A549 (cell line): ENCODE measurements around the gene ADCY3. TPM values are rescaled to one million over a fixed set of nuclear protein-coding genes. Genes with fewer than 3 reads are reported as not detected.

Experiments
- ATAC-seq, 2 experiments: fragments of 200-7000 bp in 1 of 2; fragments of >200 bp in 1 of 2; cut with Nextera tagmentation in 1 of 2; cut with Tn5 transposase in 1 of 2; 3 replicates each; pipeline versions ENCODE4 v1.8.0 to v1.9.1; 2018 to 2020; ENCODE audit warnings: mild to moderate bottlenecking in 1 of 2, moderate library complexity in 1 of 2
- CTCF ChIA-PET: fragments of 300-600 bp; sonication (Branson Sonifier 250); formaldehyde crosslinking; extraction: SDS; loops from one replicate; lab custom pipeline; 2021; ENCODE audit warnings: antibody characterized with exemption, inconsistent platforms; lab: Yijun Ruan, JAX
- POLR2A ChIA-PET: fragments of 350-600 bp; formaldehyde crosslinking; extraction: SDS; loops from one replicate; lab custom pipeline; 2021; ENCODE audit warnings: antibody characterized with exemption, inconsistent platforms; lab: Yijun Ruan, JAX
- DNase-seq, 2 experiments: peaks; one replicate each; pipeline versions ENCODE4 v3.0.0 to v3.0.0-alpha.2; 2011 to 2016; ENCODE audit warnings: low read depth in 1 of 2, low spot score in 1 of 2
- FAIRE-seq: peaks from 2 replicates; lab custom pipeline; 2011; peaks lifted over from hg19 to GRCh38; lab: Jason Lieb, UNC
- H3K27ac ChIP-seq, 2 experiments: fragments of >200 bp; sonication (Bioruptor Twin); formaldehyde crosslinking; 3 replicates each; pipeline ENCODE4 v1.5.1; 2016 to 2017
- H3K4me1 ChIP-seq: fragments of >200 bp; sonication (Bioruptor Twin); formaldehyde crosslinking; 3 replicates; pipeline ENCODE4 v1.6.1; 2016
- H3K4me2 ChIP-seq: fragments of >200 bp; sonication (Bioruptor Twin); formaldehyde crosslinking; 3 replicates; pipeline ENCODE4 v1.6.1; 2016
- H3K4me3 ChIP-seq: fragments of >200 bp; sonication (Bioruptor Twin); formaldehyde crosslinking; 3 replicates; pipeline ENCODE4 v1.5.1; 2016
- H3K9me3 ChIP-seq: fragments of >200 bp; sonication (Bioruptor Twin); formaldehyde crosslinking; 3 replicates; pipeline ENCODE4 v1.6.1; 2016
- BHLHE40 ChIP-seq: IDR thresholded peaks from 2 replicates; pipeline ENCODE4 v1.6.1; 2012; ENCODE audit warnings: low read depth, low read length, inconsistent platforms
- CBX2 ChIP-seq: fragments of 200-600 bp; sonication (generic); IDR thresholded peaks from 2 replicates; pipeline ENCODE4 v1.6.1; 2016; ENCODE audit warnings: low read depth, mild to moderate bottlenecking, borderline replicate concordance
- CEBPB ChIP-seq, 2 experiments: fragments of >200 bp in 1 of 2; sonication (Bioruptor Twin) in 1 of 2; formaldehyde crosslinking in 1 of 2; IDR thresholded peaks; 2 replicates each; pipeline ENCODE4 v1.6.1; 2012 to 2016
- CHD2 ChIP-seq: fragments of 150-350 bp; IDR thresholded peaks from 2 replicates; pipeline ENCODE4 v1.6.1; 2014; ENCODE audit warnings: low read length; ENCODE audit not compliant: partially characterized antibody
- CHD4 ChIP-seq: fragments of 200-600 bp; sonication (generic); IDR thresholded peaks from 2 replicates; pipeline ENCODE4 v1.6.1; 2016; ENCODE audit warnings: antibody characterized with exemption, mild to moderate bottlenecking, borderline replicate concordance
- EHF ChIP-seq: fragments of 250-450 bp; sonication (Bioruptor Pico); IDR thresholded peaks from 2 replicates; pipeline ENCODE4 v1.5.0; 2020; ENCODE audit warnings: mild to moderate bottlenecking
- EHMT2 ChIP-seq: fragments of 200-600 bp; sonication (generic); IDR thresholded peaks from 2 replicates; pipeline ENCODE4 v1.6.1; 2016; ENCODE audit warnings: antibody characterized with exemption, low read depth, mild to moderate bottlenecking, moderate library complexity
- FOSB ChIP-seq: fragments of 250-450 bp; sonication (Bioruptor Pico); IDR thresholded peaks from 2 replicates; pipeline ENCODE4 v1.5.0; 2020; ENCODE audit warnings: mild to moderate bottlenecking, moderate library complexity
- FOXS1 ChIP-seq: fragments of 250-450 bp; sonication (Bioruptor Pico); IDR thresholded peaks from 2 replicates; pipeline ENCODE4 v1.5.0; 2020; ENCODE audit warnings: mild to moderate bottlenecking, moderate library complexity
- GATA3 ChIP-seq: IDR thresholded peaks from 2 replicates; pipeline ENCODE4 v1.6.1; 2012; ENCODE audit warnings: borderline replicate concordance
- JUNB ChIP-seq: fragments of >200 bp; sonication (Bioruptor Twin); formaldehyde crosslinking; IDR thresholded peaks from 2 replicates; pipeline ENCODE4 v1.6.1; 2016
- KDM1A ChIP-seq: fragments of 200-600 bp; sonication (generic); IDR thresholded peaks from 2 replicates; pipeline ENCODE4 v1.6.1; 2016; ENCODE audit warnings: low read depth, mild to moderate bottlenecking
- KDM5A ChIP-seq: fragments of 200-600 bp; sonication (generic); IDR thresholded peaks from 2 replicates; pipeline ENCODE4 v1.6.1; 2016; ENCODE audit warnings: antibody characterized with exemption, mild to moderate bottlenecking
- MAZ ChIP-seq: fragments of 150-350 bp; IDR thresholded peaks from 2 replicates; pipeline ENCODE4 v1.6.1; 2014; ENCODE audit warnings: antibody characterized with exemption, low read depth, low read length, borderline replicate concordance
- NPAS2 ChIP-seq: fragments of 250-450 bp; sonication (Bioruptor Pico); IDR thresholded peaks from 2 replicates; pipeline ENCODE4 v1.8.0; 2022; ENCODE audit warnings: mild to moderate bottlenecking, moderate library complexity, borderline replicate concordance
- NR3C1 ChIP-seq: fragments of >200 bp; sonication (Bioruptor Twin); formaldehyde crosslinking; IDR thresholded peaks from 3 replicates; pipeline ENCODE4 v1.6.1; 2017
- PHF8 ChIP-seq: fragments of 200-600 bp; sonication (generic); IDR thresholded peaks from 2 replicates; pipeline ENCODE4 v1.6.1; 2016; ENCODE audit warnings: low read depth, mild to moderate bottlenecking, antibody characterized with exemption, moderate library complexity, borderline replicate concordance
- RNF2 ChIP-seq: fragments of 200-600 bp; sonication (generic); IDR thresholded peaks from 2 replicates; pipeline ENCODE4 v1.6.1; 2016; ENCODE audit warnings: low read depth, mild to moderate bottlenecking, antibody characterized with exemption, moderate library complexity, borderline replicate concordance
- SREBF2 ChIP-seq: fragments of 450-650 bp; IDR thresholded peaks from 2 replicates; pipeline ENCODE4 v1.6.1; 2014; ENCODE audit warnings: mild to moderate bottlenecking, moderate library complexity
- TFCP2L1 ChIP-seq: fragments of 250-450 bp; sonication (Bioruptor Pico); IDR thresholded peaks from 2 replicates; pipeline ENCODE4 v1.5.0; 2021; ENCODE audit warnings: mild to moderate bottlenecking
- ZC3H11A ChIP-seq: fragments of 450-650 bp; IDR thresholded peaks from 2 replicates; pipeline ENCODE4 v1.6.1; 2014; ENCODE audit warnings: antibody characterized with exemption, mild to moderate bottlenecking
- ZFP36 ChIP-seq: fragments of 450-650 bp; IDR thresholded peaks from 2 replicates; pipeline ENCODE4 v1.6.1; 2014; ENCODE audit warnings: borderline replicate concordance; ENCODE audit not compliant: partially characterized antibody
- WGBS: methylation state at CpG from one replicate; pipeline ENCODE4 v1.1.6; 2017; ENCODE audit errors: missing lambda C conversion rate; 5-methylcytosine and 5-hydroxymethylcytosine counted together
- polyA plus RNA-seq, 4 experiments: library from polyadenylated mRNA; depleted of rRNA in 3 of 4; stranded (reverse); fragments of >200 nt; fragmentation: RNase III in 1 of 4; extraction: RNeasy Plus Mini Kit Qiagen cat#74134 plus additional on column Dnase treatment in 1 of 4; gene quantifications; 2 replicates in 3 of 4; 3 replicates in 1 of 4; pipeline ENCODE4 v1.2.3, GENCODE V29; 2011 to 2017
- TF ChIP-seq, protein P1 (sequence below): fragments of >200 bp; sonication (Bioruptor Twin); formaldehyde crosslinking; IDR thresholded peaks from 2 replicates; pipeline ENCODE4 v1.6.1; 2016
- TF ChIP-seq, protein P2 (sequence below): fragments of 250-450 bp; sonication (Bioruptor Pico); IDR thresholded peaks from 2 replicates; pipeline ENCODE4 v1.5.0; 2020; ENCODE audit warnings: low read depth, mild to moderate bottlenecking, moderate library complexity
- TF ChIP-seq, protein P3 (sequence below): IDR thresholded peaks from 2 replicates; pipeline ENCODE4 v1.6.1; 2012

The ADCY3 gene
- polyA plus RNA-seq, 2 of the 4 experiments (the other 2 are of a cell fraction) = 37.4 to 65.4 TPM

DNA sequence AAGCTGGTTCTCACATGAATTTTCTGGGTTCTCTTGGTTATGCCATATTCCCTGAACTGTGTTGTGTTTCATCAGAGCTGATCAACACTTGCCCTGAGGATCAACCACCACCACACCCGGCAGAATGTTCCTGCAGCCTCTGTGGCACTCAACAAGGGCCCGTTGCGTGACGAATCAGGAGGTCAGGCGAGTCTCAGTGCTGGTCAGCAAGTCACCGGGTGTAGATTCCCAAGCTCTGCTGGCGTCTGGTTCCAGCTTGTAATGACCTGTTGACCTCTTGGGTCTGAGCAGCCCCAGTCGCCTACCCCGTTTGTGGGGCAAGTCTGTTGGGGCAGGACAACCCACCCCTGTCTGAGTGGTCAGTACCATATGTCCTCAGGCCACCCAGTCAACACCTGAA lies 46.0 kb downstream of the ADCY3 start:
- H3K4me2 ChIP-seq = no peak overlapping the region
- ChIA-PET CTCF (interaction anchor here (0.8 to 1.7 kb wide), 2 partner anchors 9 to 47 kb away, joined by 4 read pairs; no protein-coding TSS in a partner anchor), POLR2A (no interaction called here)
- no peaks in the 10 kb centered on the region for H3K9me3 ChIP-seq
- DNase-seq = no peak
- FAIRE-seq = no peak
- no peaks in the 10 kb centered on the region for H3K4me1 ChIP-seq
- no peak overlapping the region for H3K4me3 ChIP-seq
- no peak overlapping the region for H3K27ac ChIP-seq
- no peak for TF ChIP-seq EHF (CRISPR knock-in tag)
- TF ChIP-seq, protein P1, sequence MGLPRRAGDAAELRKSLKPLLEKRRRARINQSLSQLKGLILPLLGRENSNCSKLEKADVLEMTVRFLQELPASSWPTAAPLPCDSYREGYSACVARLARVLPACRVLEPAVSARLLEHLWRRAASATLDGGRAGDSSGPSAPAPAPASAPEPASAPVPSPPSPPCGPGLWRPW = no peak
- no peak for TF ChIP-seq RNF2
- WGBS = 92% methylated on average over 9 of the region's 9 CpGs
- no peak for ATAC-seq

DNA sequence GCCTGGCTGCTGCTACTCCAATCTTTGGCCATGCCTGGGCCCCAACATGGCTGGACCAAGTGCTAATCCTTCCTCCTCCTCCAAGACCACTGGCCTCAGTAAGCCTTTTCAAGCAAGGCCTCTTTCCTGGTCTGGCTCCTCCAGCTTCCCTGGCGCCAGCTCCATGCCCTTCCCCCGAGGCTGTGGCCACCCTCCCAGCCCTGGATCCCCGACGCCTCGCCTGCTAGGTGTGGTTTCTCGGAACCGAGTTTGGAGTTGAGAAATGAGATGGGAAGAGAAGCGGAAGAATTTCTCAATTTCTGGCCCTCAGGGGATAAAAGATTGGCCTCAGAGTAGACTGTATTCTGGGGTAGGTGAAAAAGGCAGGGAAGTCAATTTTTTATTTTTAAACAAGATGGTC lies 46.4 kb downstream of the ADCY3 start:
- 91% methylated on average over 8 of the region's 8 CpGs for WGBS
- Histone ChIP-seq H3K4me2 (no peak overlapping the region), H3K4me3 (no peak overlapping the region), H3K27ac (no peak overlapping the region), H3K9me3 (no peaks in the 10 kb centered on the region), H3K4me1 (no peaks in the 10 kb centered on the region)
- POLR2A ChIA-PET = no interaction called here
- ATAC-seq (no peak), FAIRE-seq (no peak), DNase-seq (no peak)
- CTCF ChIA-PET = interaction anchor here (0.8 to 1.7 kb wide), 2 partner anchors 10 to 46 kb away, joined by 4 read pairs; no protein-coding TSS in a partner anchor
- TF ChIP-seq CHD2 (no peak), SREBF2 (no peak), ZC3H11A (no peak), KDM1A (no peak), CEBPB (IDR thresholded peaks at IDR 0.05) (no peak), NPAS2 (no peak), KDM5A (no peak), FOXS1 (CRISPR knock-in tag) (no peak), NR3C1 (no peak), EHMT2 (no peak), CHD4 (no peak), JUNB (no peak), MAZ (no peak), PHF8 (no peak), FOSB (CRISPR knock-in tag) (no peak), TFCP2L1 (no peak)
- TF ChIP-seq, protein P2, sequence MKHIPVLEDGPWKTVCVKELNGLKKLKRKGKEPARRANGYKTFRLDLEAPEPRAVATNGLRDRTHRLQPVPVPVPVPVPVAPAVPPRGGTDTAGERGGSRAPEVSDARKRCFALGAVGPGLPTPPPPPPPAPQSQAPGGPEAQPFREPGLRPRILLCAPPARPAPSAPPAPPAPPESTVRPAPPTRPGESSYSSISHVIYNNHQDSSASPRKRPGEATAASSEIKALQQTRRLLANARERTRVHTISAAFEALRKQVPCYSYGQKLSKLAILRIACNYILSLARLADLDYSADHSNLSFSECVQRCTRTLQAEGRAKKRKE = no peak

DNA sequence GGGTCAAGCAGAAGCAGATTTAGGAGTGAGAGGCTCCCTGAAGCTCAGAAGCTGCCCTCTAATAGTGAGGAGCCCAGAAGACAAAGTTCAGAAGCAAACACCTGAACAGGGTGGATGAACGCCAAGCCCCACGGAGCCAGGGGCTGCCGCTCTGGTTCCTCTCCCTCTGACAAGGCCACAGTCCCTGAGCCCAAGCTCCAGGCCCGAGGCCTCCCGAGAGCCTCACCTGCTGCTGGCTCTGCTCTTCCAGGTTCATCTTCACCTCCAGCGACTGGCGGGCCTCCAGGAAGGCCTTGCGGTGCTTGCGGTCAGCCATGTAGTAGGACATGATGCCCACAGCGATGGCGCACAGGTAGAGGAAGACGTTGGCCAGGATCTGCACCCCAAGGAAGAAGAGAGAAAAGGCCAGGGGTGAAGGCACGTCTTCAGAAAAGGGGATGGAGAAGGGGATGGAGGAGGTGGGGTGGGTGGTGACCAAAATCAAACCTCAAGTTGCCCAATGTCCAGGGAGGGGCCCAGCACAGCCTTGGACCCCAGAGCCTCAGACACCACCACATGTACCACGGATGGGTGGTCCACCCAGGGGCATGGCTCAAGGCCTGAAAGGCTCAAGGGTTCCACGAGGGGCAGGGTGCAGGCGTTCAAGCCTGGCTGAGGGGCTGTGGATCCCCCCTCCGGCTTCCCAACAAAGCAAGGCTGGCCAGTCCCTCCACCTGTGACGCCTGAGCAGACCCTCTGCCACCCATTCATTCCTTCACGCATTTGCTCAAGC lies 47.5 kb downstream of the ADCY3 start:
- no peak for FAIRE-seq
- ChIA-PET POLR2A (no interaction called here), CTCF (interaction anchor here (1.7 kb wide), 1 partner anchor 45 kb away, joined by 4 read pairs; no protein-coding TSS in a partner anchor)
- H3K4me2 ChIP-seq = no peak overlapping the region
- H3K4me1 ChIP-seq = no peaks in the 10 kb centered on the region
- no peak for TF ChIP-seq FOSB (CRISPR knock-in tag)
- TF ChIP-seq BHLHE40 = no peak
- no peak for TF ChIP-seq ZFP36
- no peak for TF ChIP-seq NR3C1
- no peak for TF ChIP-seq GATA3
- TF ChIP-seq CBX2 = no peak
- TF ChIP-seq, protein P3, sequence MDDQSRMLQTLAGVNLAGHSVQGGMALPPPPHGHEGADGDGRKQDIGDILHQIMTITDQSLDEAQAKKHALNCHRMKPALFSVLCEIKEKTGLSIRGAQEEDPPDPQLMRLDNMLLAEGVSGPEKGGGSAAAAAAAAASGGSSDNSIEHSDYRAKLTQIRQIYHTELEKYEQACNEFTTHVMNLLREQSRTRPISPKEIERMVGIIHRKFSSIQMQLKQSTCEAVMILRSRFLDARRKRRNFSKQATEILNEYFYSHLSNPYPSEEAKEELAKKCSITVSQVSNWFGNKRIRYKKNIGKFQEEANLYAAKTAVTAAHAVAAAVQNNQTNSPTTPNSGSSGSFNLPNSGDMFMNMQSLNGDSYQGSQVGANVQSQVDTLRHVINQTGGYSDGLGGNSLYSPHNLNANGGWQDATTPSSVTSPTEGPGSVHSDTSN = no peak
- no peaks in the 10 kb centered on the region for H3K9me3 ChIP-seq
- H3K4me3 ChIP-seq = no peak overlapping the region
- H3K27ac ChIP-seq = no peak overlapping the region
- WGBS = 98% methylated on average over 18 of the region's 19 CpGs
- no peak; a peak in 1 of 6 replicates for ATAC-seq
- DNase-seq = no peak
